GM10248 (cell line): ENCODE measurements around the gene LY6G5B.

ENCODE experiments used
- CTCF ChIA-PET: fragments of 300-600 bp; sonication (Branson Sonifier 250); formaldehyde crosslinking; extraction: SDS; loops from one replicate; lab custom pipeline; 2021; ENCODE audit warnings: antibody characterized with exemption; lab: Yijun Ruan, JAX
- POLR2A ChIA-PET: fragments of 350-650 bp; sonication (Branson Sonifier 250); formaldehyde crosslinking; extraction: SDS; loops from one replicate; lab custom pipeline; 2020; ENCODE audit warnings: antibody characterized with exemption; lab: Yijun Ruan, JAX
- DNase-seq: peaks from one replicate; pipeline ENCODE4 v3.0.0; 2012; ENCODE audit errors: extremely low spot score
- CTCF ChIP-seq: IDR thresholded peaks from 2 replicates; pipeline ENCODE4 v1.5.1; 2012; ENCODE audit warnings: mild to moderate bottlenecking, low read depth; ENCODE audit errors: extremely low read depth, missing control alignments, control extremely low read depth

LY6G5B gene

GRCh38 chr6:31636698-31637596 lies 32.8 kb upstream of the LY6G5B start:
- CTCF ChIA-PET, result interaction anchor here (1.1 to 3.3 kb wide), 4 partner anchors 10 to 14 kb away, joined by 3 to 11 read pairs (median 4); partner anchors contain the start of gene BAG6

GRCh38 chr6:31639043-31639442 lies 30.7 kb upstream of the LY6G5B start:
- TF ChIP-seq CTCF, result no peak
- DNase-seq, result no peak
- ChIA-PET CTCF (interaction anchor here (0.7 to 3.7 kb wide), 7 partner anchors 9 to 130 kb away, joined by 3 to 15 read pairs (median 4); partner anchors contain the start of gene BAG6), POLR2A (interaction anchor here (1.0 to 1.8 kb wide), 4 partner anchors 9 to 64 kb away, joined by 4 to 6 read pairs (median 5); partner anchors contain the start of gene TNF)

More at GRCh38 chr6:31636698-31637596, 32.8 kb upstream of the LY6G5B start:
- POLR2A ChIA-PET, result interaction anchor here (0.6 kb wide), 1 partner anchor 11 kb away, joined by 4 read pairs; no protein-coding TSS in a partner anchor
- TF ChIP-seq CTCF, result no peak
- DNase-seq, result no peak

GRCh38 chr6:31639449-31639861 lies 30.3 kb upstream of the LY6G5B start:
- no peak for DNase-seq
- ChIA-PET CTCF (interaction anchor here (1.1 to 3.7 kb wide), 7 partner anchors 10 to 130 kb away, joined by 3 to 15 read pairs (median 5); partner anchors contain the start of gene BAG6), POLR2A (interaction anchor here (1.0 to 1.8 kb wide), 4 partner anchors 10 to 64 kb away, joined by 4 to 6 read pairs (median 5); partner anchors contain the start of gene TNF)
- TF ChIP-seq CTCF, result no peak

GRCh38 chr6:31640612-31641011 lies 29.2 kb upstream of the LY6G5B start:
- DNase-seq, result no peak
- TF ChIP-seq CTCF, result no peak
- POLR2A ChIA-PET, result interaction anchor here (0.6 to 1.1 kb wide), 3 partner anchors 11 to 20 kb away, joined by 3 to 6 read pairs (median 5); partner anchors contain the start of gene C6orf47
- CTCF ChIA-PET, result interaction anchor here (1.0 to 3.7 kb wide), 6 partner anchors 11 to 55 kb away, joined by 3 to 15 read pairs (median 4); partner anchors contain the start of genes BAG6 and LST1

- DNase-seq, result no peak
- ChIA-PET CTCF (interaction anchor here (0.8 to 3.7 kb wide), 3 partner anchors 44 to 90 kb away, joined by 3 to 15 read pairs (median 3); partner anchors contain the start of gene LST1), POLR2A (no interaction called here)
- no peak for TF ChIP-seq CTCF
These were observed 28.4 kb upstream of the LY6G5B start for GRCh38 chr6:31641370-31641769.

GRCh38 chr6:31642798-31643570 lies 26.8 kb upstream of the LY6G5B start:
- POLR2A ChIA-PET, result interaction anchor here (0.6 to 2.5 kb wide), 5 partner anchors 9 to 916 kb away, joined by 3 to 8 read pairs (median 4); no protein-coding TSS in a partner anchor
- DNase-seq, result no peak
- CTCF ChIA-PET, result interaction anchor here (1.1 to 1.6 kb wide), 5 partner anchors 9 to 87 kb away, joined by 3 to 6 read pairs (median 4); partner anchors contain the start of gene BAG6
- TF ChIP-seq CTCF, result no peak
